PC-3 (cell line): ENCODE measurements around the gene PKD1L1. TPM values are rescaled to one million over a fixed set of nuclear protein-coding genes. Genes with fewer than 3 reads are reported as not detected.

ENCODE experiments used
- ATAC-seq: fragments of 200-7000 bp; cut with Tn5 transposase; 2 replicates; pipeline ENCODE4 v1.9.1; 2020; ENCODE audit warnings: mild to moderate bottlenecking, moderate library complexity
- BruUV-seq: library from RNA; stranded (reverse); fragments of 400-500 nt; replicated peaks from 2 replicates; lab custom pipeline; 2021; lab: Mats Ljungman, UMichigan
- CTCF ChIA-PET: fragments of 300-600 bp; sonication (Branson Sonifier 250); formaldehyde crosslinking; loops from one replicate; lab custom pipeline; 2022; ENCODE audit warnings: antibody characterized with exemption; lab: Charles Lee
- POLR2A ChIA-PET: fragments of 300-600 bp; sonication (Branson Sonifier 250); formaldehyde crosslinking; loops from one replicate; lab custom pipeline; 2022; ENCODE audit warnings: antibody characterized with exemption; ENCODE audit not compliant: unreplicated experiment; lab: Charles Lee
- DNase-seq: peaks from one replicate; pipeline ENCODE4 v3.0.0-alpha.2; 2015
- H2AFZ ChIP-seq: fragments of 300-600 bp; sonication (generic); 2 replicates; pipeline ENCODE4 v1.6.0; 2016; ENCODE audit warnings: antibody characterized with exemption, low read length
- H3F3A ChIP-seq: fragments of 300-600 bp; sonication (generic); one replicate; pipeline ENCODE4 v1.6.0; 2017; ENCODE audit warnings: antibody characterized with exemption, low read length, control low read depth, mild to moderate bottlenecking; ENCODE audit not compliant: unreplicated experiment
- H3K27ac ChIP-seq: fragments of 300-600 bp; sonication (generic); 2 replicates; pipeline ENCODE4 v1.5.1; 2016; ENCODE audit warnings: mild to moderate bottlenecking, low read length
- H3K27me3 ChIP-seq: fragments of 300-600 bp; sonication (generic); 2 replicates; pipeline ENCODE4 v1.6.1; 2016; ENCODE audit warnings: low read length, mixed read lengths
- H3K36me3 ChIP-seq: fragments of 300-600 bp; sonication (generic); 2 replicates; pipeline ENCODE4 v1.6.1; 2016; ENCODE audit warnings: low read depth, mixed run types, low read length, mixed read lengths
- H3K4me1 ChIP-seq: fragments of 300-600 bp; sonication (generic); 2 replicates; pipeline ENCODE4 v1.5.1; 2016; ENCODE audit warnings: low read length; ENCODE audit not compliant: insufficient read depth
- H3K4me2 ChIP-seq: fragments of 300-600 bp; sonication (generic); 2 replicates; pipeline ENCODE4 v1.6.0; 2016; ENCODE audit warnings: low read length
- H3K4me3 ChIP-seq: fragments of 300-600 bp; sonication (generic); 2 replicates; pipeline ENCODE4 v1.5.1; 2016; ENCODE audit warnings: mild to moderate bottlenecking, low read length, mixed read lengths
- H3K79me2 ChIP-seq: fragments of 300-600 bp; sonication (generic); 2 replicates; pipeline ENCODE4 v1.6.1; 2017; ENCODE audit warnings: low read length, mixed read lengths
- H3K9ac ChIP-seq: fragments of 300-600 bp; sonication (generic); 2 replicates; pipeline ENCODE4 v1.6.0; 2016; ENCODE audit warnings: mild to moderate bottlenecking, low read length
- H3K9me2 ChIP-seq: fragments of 300-600 bp; sonication (generic); replicated peaks from 2 replicates; pipeline ENCODE4 v1.6.1; 2016; ENCODE audit warnings: mixed run types, low read length, mixed read lengths
- H3K9me3 ChIP-seq: fragments of 300-600 bp; sonication (generic); 2 replicates; pipeline ENCODE4 v1.6.1; 2016; ENCODE audit warnings: low read length, mixed read lengths
- H4K20me1 ChIP-seq: fragments of 300-600 bp; sonication (generic); 2 replicates; pipeline ENCODE4 v1.6.1; 2016; ENCODE audit warnings: low read length, mixed read lengths
- EZH2 ChIP-seq: fragments of 300-600 bp; sonication (generic); IDR thresholded peaks from one replicate; pipeline ENCODE4 v1.6.1; 2017; ENCODE audit warnings: antibody characterized with exemption, mild to moderate bottlenecking, low read length; ENCODE audit not compliant: unreplicated experiment
- EZH2phosphoT487 ChIP-seq: fragments of 300-600 bp; sonication (generic); IDR thresholded peaks from 2 replicates; pipeline ENCODE4 v1.6.1; 2018; ENCODE audit warnings: mild to moderate bottlenecking, antibody characterized with exemption, low read length, borderline replicate concordance
- intact Hi-C: fragments of 100-400 bp; cut with micrococcal nuclease; formaldehyde crosslinking; loops from 2 replicates; pipeline ENCODE4 v1.9.0; 2023
- total RNA-seq: library from RNA; depleted of rRNA; stranded (reverse); fragments of >200 nt; gene quantifications from 2 replicates; pipeline ENCODE4 v1.2.3, GENCODE V29; 2014
- TF ChIP-seq, protein P1 (sequence below): fragments of 300-600 bp; sonication (generic); conservative IDR thresholded peaks from 2 replicates; pipeline ENCODE4 v1.5.1; 2017; ENCODE audit warnings: antibody characterized with exemption, low read depth, mild to moderate bottlenecking, low read length

Gene PKD1L1
- total RNA-seq, 1 experiment from 2014 or later = 0.04 TPM

DNA sequence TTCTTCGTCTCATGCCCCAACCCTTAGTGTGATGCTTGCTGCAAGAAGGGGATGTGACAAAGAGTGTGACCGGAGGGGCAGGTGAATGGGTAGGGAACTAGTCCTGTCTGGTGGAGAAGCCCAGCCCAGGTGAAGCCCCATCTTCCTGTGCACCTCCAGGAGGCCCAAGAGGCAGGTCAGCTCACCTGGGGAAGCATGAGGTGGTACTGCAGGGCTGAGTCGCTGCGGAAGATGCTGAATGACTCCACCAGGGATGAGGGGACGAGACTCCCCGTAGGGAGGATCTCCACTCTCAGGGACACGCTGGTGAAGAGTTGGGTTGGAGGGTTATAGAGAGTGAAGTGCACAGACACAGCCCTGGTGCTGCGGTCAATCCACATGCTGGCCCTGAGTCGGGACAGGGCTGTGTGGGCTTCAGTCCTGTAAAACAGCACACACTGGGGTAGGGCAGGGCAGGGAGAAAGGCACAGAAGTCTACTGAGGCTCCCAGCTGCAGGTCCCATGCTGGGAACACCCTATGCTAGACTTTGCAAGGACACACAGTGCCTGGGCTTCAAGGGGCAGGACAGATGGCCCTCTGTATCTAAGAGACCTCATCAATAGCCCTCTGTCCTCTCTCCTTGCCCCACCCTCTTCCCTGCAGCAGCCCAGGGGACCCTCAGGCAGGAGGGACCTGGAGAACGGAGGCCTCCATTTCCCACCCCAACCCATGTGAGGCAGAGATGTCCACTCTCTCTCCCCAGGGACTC is 136.5 kb downstream of the PKD1L1 start:
- TF ChIP-seq EZH2phosphoT487 (no peak), EZH2 (no peak)
- TF ChIP-seq, protein P1, sequence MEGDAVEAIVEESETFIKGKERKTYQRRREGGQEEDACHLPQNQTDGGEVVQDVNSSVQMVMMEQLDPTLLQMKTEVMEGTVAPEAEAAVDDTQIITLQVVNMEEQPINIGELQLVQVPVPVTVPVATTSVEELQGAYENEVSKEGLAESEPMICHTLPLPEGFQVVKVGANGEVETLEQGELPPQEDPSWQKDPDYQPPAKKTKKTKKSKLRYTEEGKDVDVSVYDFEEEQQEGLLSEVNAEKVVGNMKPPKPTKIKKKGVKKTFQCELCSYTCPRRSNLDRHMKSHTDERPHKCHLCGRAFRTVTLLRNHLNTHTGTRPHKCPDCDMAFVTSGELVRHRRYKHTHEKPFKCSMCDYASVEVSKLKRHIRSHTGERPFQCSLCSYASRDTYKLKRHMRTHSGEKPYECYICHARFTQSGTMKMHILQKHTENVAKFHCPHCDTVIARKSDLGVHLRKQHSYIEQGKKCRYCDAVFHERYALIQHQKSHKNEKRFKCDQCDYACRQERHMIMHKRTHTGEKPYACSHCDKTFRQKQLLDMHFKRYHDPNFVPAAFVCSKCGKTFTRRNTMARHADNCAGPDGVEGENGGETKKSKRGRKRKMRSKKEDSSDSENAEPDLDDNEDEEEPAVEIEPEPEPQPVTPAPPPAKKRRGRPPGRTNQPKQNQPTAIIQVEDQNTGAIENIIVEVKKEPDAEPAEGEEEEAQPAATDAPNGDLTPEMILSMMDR = no peak
- Histone ChIP-seq H3F3A (no peaks in the 10 kb centered on the region), H3K27ac (no peak overlapping the region), H3K4me1 (peaks cover 7% of the 10 kb centered on the region; the same call in 1 of the 2 replicates), H3K27me3 (no peaks in the 10 kb centered on the region), H3K9me2 (no peaks in the 10 kb centered on the region), H3K9me3 (no peaks in the 10 kb centered on the region), H3K4me2 (no peak overlapping the region), H3K4me3 (no peak overlapping the region), H3K36me3 (no peaks in the 10 kb centered on the region), H4K20me1 (no peaks in the 10 kb centered on the region), H2AFZ (no peak overlapping the region), H3K9ac (no peak overlapping the region), H3K79me2 (no peaks in the 10 kb centered on the region)
- ChIA-PET CTCF (no interaction called here), POLR2A (no interaction called here)
- no peak for ATAC-seq
- DNase-seq = no peak
- intact Hi-C loops = loop anchor here (10.0 kb wide), 1 partner anchor 237 kb away; no protein-coding TSS in a partner anchor
- no TSS peak for BruUV-seq

DNA sequence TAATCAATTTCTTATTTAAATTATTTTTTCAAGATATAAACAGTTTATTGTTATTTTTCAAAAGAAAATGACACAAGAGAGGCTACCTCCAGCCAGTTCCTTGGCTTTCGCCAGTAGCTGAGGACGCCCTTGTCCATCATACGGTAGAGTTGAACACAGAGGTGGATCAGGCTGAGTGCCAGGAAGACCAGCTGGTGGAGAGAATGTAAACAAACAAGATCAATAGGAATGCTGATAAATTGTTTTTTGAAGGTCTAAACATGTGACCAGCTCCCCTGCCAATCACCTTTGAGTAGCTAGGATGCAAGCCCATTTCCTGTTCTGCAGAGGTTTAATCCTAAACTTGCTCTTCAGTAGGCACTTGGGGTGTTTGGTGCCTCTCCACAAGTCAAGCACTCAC is 138.9 kb downstream of the PKD1L1 start:
- H3K36me3 ChIP-seq = no peaks in the 10 kb centered on the region
- no peaks in the 10 kb centered on the region for H3K27me3 ChIP-seq
- H3K9ac ChIP-seq = no peak overlapping the region
- intact Hi-C loops = no loop called here
- H4K20me1 ChIP-seq = no peaks in the 10 kb centered on the region
- TF ChIP-seq, protein P1 = no peak
- TF ChIP-seq EZH2 = no peak
- TF ChIP-seq EZH2phosphoT487 = no peak
- H3K27ac ChIP-seq = no peak overlapping the region
- H3K9me3 ChIP-seq = no peaks in the 10 kb centered on the region
- H3K4me3 ChIP-seq = no peak overlapping the region
- DNase-seq = no peak
- no peaks in the 10 kb centered on the region for H3F3A ChIP-seq
- no peaks in the 10 kb centered on the region for H3K9me2 ChIP-seq
- POLR2A ChIA-PET = no interaction called here
- BruUV-seq = no TSS peak
- CTCF ChIA-PET = interaction anchor here (0.6 kb wide), 1 partner anchor 231 kb away, joined by 3 read pairs; no protein-coding TSS in a partner anchor
- H2AFZ ChIP-seq = no peak overlapping the region
- H3K79me2 ChIP-seq = no peaks in the 10 kb centered on the region
- no peak overlapping the region for H3K4me2 ChIP-seq
- H3K4me1 ChIP-seq = peaks cover 11% of the 10 kb centered on the region
- no peak for ATAC-seq

DNA sequence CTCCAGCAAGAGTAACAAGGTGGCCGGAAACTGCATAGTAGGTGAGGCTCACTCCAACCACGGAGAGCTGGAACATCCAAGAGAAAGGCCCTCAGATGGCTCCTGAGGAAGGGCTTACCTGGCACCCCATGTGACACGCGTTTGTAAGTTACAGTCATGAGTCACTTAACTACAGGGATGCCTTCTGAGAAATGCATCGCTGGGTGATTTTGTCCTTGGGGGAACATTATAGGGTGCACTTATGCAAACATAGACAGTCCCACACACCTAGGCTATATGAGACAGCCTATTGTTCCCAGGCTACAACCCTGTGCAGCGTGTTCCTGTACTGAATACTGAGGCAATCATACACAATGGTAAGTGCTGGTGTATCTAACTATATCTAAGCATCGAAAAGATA is 139.9 kb downstream of the PKD1L1 start:
- H3K36me3 ChIP-seq = no peaks in the 10 kb centered on the region
- ChIA-PET POLR2A (no interaction called here), CTCF (interaction anchor here (0.6 kb wide), 1 partner anchor 45 kb away, joined by 4 read pairs; no protein-coding TSS in a partner anchor)
- no peaks in the 10 kb centered on the region for H3K79me2 ChIP-seq
- no peak overlapping the region for H3K4me2 ChIP-seq
- no peak overlapping the region for H3K9ac ChIP-seq
- no peak overlapping the region for H3K4me3 ChIP-seq
- no peak for DNase-seq
- BruUV-seq = no TSS peak
- no peaks in the 10 kb centered on the region for H3F3A ChIP-seq
- H2AFZ ChIP-seq = no peak overlapping the region
- peaks cover 17% of the 10 kb centered on the region for H3K4me1 ChIP-seq
- intact Hi-C loops = no loop called here
- no peaks in the 10 kb centered on the region for H3K9me2 ChIP-seq
- no peak for ATAC-seq
- no peak overlapping the region for H3K27ac ChIP-seq
- H3K9me3 ChIP-seq = no peaks in the 10 kb centered on the region
- no peak for TF ChIP-seq EZH2phosphoT487
- TF ChIP-seq EZH2 = no peak
- TF ChIP-seq, protein P1 = no peak
- H3K27me3 ChIP-seq = no peaks in the 10 kb centered on the region
- no peaks in the 10 kb centered on the region for H4K20me1 ChIP-seq
